Measurements from ENCODE around the gene PRMT3. TPM values are rescaled to one million over a fixed set of nuclear protein-coding genes. Genes with fewer than 3 reads are reported as not detected.

Gene PRMT3
- polyA plus RNA-seq, 1 donor (not counting 4 experiments of a cell fraction or from before 2014, with no cell fraction given): 29.4 TPM

DNA sequence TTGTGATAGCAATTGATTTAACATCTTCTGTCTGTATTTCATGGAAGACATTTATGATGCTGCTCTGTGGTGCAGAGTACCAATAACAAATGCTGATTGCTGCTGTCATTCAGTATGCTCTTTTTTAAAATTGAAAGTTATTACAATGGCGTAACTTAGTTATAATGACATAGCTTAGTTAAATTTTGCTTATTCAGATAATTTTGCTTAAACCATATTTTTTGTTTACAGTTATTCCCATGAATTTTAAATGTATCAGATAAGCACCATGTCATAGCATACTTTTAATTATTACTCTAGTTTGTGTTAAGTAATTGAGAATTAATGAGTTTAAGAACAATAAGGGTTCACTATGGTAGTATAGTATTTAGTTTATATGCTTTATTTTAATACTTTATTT lies 15.5 kb downstream of the PRMT3 start:
- dilution Hi-C loops (cut with MboI; ENCODE audit: extremely low pct_ligation_motif_present, low sequenced_read_pairs): no loop called here
- DNase-seq (ENCODE audit: low read depth, low spot score) (no peak), FAIRE-seq (no peak)
- Histone ChIP-seq H3K36me3 (ENCODE audit: control insufficient read depth in 2 of 2, extremely low read depth in 1 of 2, insufficient read depth in 2 of 2, low read length in 2 of 2) (peaks cover 0 to 8% of the 10 kb centered on the region in 2 experiments), H3K27me3 (ENCODE audit: control insufficient read depth, extremely low read depth, insufficient read depth, low read length) (no peaks in the 10 kb centered on the region), H3K4me3 (ENCODE audit: control insufficient read depth in 2 of 3, extremely low read depth in 1 of 3, insufficient read depth in 2 of 3, low read depth in 1 of 3, low read length in 3 of 3) (no peak overlapping the region), H3K27ac (ENCODE audit: control insufficient read depth, insufficient read depth, low read length) (no peak overlapping the region), H3K9me3 (ENCODE audit: control insufficient read depth, low read depth, low read length) (no peaks in the 10 kb centered on the region), H3K79me2 (ENCODE audit: control insufficient read depth, insufficient read depth, low read length) (no peaks in the 10 kb centered on the region), H2AFZ (ENCODE audit: control insufficient read depth, low read length) (no peak overlapping the region), H3K4me2 (ENCODE audit: control insufficient read depth, extremely low read depth, insufficient read depth, low read depth, low read length) (no peak overlapping the region), H3K4me1 (ENCODE audit: control insufficient read depth, extremely low read depth, insufficient read depth, low read length) (no peaks in the 10 kb centered on the region), H4K20me1 (ENCODE audit: control insufficient read depth, extremely low read depth, insufficient read depth, low read length) (no peaks in the 10 kb centered on the region), H3K9ac (ENCODE audit: control insufficient read depth, extremely low read depth, insufficient read depth, low read length) (no peak overlapping the region), H3K9me1 (ENCODE audit: control insufficient read depth, extremely low read depth, insufficient read depth, low read length) (no peaks in the 10 kb centered on the region)
- TF ChIP-seq EZH2 (IDR thresholded peaks at IDR 0.05; ENCODE audit: low read length): no peak
- TF ChIP-seq, protein P1, sequence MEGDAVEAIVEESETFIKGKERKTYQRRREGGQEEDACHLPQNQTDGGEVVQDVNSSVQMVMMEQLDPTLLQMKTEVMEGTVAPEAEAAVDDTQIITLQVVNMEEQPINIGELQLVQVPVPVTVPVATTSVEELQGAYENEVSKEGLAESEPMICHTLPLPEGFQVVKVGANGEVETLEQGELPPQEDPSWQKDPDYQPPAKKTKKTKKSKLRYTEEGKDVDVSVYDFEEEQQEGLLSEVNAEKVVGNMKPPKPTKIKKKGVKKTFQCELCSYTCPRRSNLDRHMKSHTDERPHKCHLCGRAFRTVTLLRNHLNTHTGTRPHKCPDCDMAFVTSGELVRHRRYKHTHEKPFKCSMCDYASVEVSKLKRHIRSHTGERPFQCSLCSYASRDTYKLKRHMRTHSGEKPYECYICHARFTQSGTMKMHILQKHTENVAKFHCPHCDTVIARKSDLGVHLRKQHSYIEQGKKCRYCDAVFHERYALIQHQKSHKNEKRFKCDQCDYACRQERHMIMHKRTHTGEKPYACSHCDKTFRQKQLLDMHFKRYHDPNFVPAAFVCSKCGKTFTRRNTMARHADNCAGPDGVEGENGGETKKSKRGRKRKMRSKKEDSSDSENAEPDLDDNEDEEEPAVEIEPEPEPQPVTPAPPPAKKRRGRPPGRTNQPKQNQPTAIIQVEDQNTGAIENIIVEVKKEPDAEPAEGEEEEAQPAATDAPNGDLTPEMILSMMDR (optimal IDR thresholded peaks at IDR 0.05 in 1 of 3, IDR thresholded peaks at IDR 0.05 in 1 of 3, conservative IDR thresholded peaks at IDR 0.05 in 1 of 3; ENCODE audit: extremely low read depth in 1 of 3, insufficient read depth in 2 of 3, low read length in 3 of 3): no peak

DNA sequence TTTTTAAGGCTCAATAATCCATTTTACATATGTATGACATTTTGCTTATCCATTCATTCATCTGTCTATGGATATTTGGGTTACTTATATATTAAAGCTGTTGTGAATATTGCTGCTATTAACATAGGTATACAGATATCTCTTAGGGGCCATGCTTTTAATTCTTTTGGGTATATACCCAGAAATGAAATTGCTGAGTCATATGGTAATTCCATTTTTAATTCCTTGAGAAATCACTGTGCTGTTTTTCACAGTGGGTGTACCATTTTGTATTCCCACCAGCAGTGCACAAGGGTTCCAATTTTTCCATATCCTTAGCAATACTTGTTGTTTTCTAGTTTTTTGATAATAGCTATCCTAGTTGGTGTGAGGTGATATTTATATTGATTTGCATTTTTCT lies 19.0 kb downstream of the PRMT3 start:
- Histone ChIP-seq H3K4me3 (ENCODE audit: control insufficient read depth in 2 of 3, extremely low read depth in 1 of 3, insufficient read depth in 2 of 3, low read depth in 1 of 3, low read length in 3 of 3) (no peak overlapping the region), H3K9me1 (ENCODE audit: control insufficient read depth, extremely low read depth, insufficient read depth, low read length) (no peaks in the 10 kb centered on the region), H2AFZ (ENCODE audit: control insufficient read depth, low read length) (no peak overlapping the region), H3K9ac (ENCODE audit: control insufficient read depth, extremely low read depth, insufficient read depth, low read length) (no peak overlapping the region), H3K36me3 (ENCODE audit: control insufficient read depth in 2 of 2, extremely low read depth in 1 of 2, insufficient read depth in 2 of 2, low read length in 2 of 2) (peaks cover 0 to 3% of the 10 kb centered on the region in 2 experiments), H3K4me2 (ENCODE audit: control insufficient read depth, extremely low read depth, insufficient read depth, low read depth, low read length) (no peak overlapping the region), H4K20me1 (ENCODE audit: control insufficient read depth, extremely low read depth, insufficient read depth, low read length) (no peaks in the 10 kb centered on the region), H3K4me1 (ENCODE audit: control insufficient read depth, extremely low read depth, insufficient read depth, low read length) (no peaks in the 10 kb centered on the region), H3K9me3 (ENCODE audit: control insufficient read depth, low read depth, low read length) (no peaks in the 10 kb centered on the region), H3K27me3 (ENCODE audit: control insufficient read depth, extremely low read depth, insufficient read depth, low read length) (no peaks in the 10 kb centered on the region), H3K79me2 (ENCODE audit: control insufficient read depth, insufficient read depth, low read length) (no peaks in the 10 kb centered on the region), H3K27ac (ENCODE audit: control insufficient read depth, insufficient read depth, low read length) (no peak overlapping the region)
- FAIRE-seq: no peak
- dilution Hi-C loops (cut with MboI; ENCODE audit: extremely low pct_ligation_motif_present, low sequenced_read_pairs): no loop called here
- TF ChIP-seq EZH2 (IDR thresholded peaks at IDR 0.05; ENCODE audit: low read length): no peak
- TF ChIP-seq, protein P1 (optimal IDR thresholded peaks at IDR 0.05 in 1 of 3, IDR thresholded peaks at IDR 0.05 in 1 of 3, conservative IDR thresholded peaks at IDR 0.05 in 1 of 3; ENCODE audit: extremely low read depth in 1 of 3, insufficient read depth in 2 of 3, low read length in 3 of 3): no peak
- no peak for DNase-seq (ENCODE audit: low read depth, low spot score)
